Measurements from ENCODE around the gene S1PR3.

GRCh38 chr9:89042984-89043383, 51.7 kb downstream of the S1PR3 start:
- no peak for TF ChIP-seq CTCF (IDR thresholded peaks at IDR 0.05; ENCODE audit: low read length)
- TF ChIP-seq EZH2 (optimal IDR thresholded peaks at IDR 0.05; ENCODE audit: low read depth, low read length), result no peak
